Adrenal gland (tissue), 12 donors: ENCODE measurements around the gene SOX21. TPM values are rescaled to one million over a fixed set of nuclear protein-coding genes. Genes with fewer than 3 reads are reported as not detected.
"Not testable (repeated sequence)": the region's sequence is repeated elsewhere in the genome, so short reads cannot be mapped to it uniquely, and the experiment has no call there.

Source experiments
- DNase-seq, 7 donors: peaks; one replicate each; pipeline ENCODE4 v3.0.0-alpha.2; 2019 to 2020
- H3K27ac ChIP-seq, 5 donors: fragments of 200-600 bp; sonication (generic) in 4 of 5; 1 replicate in 3 of 5; 2 replicates in 2 of 5; pipeline versions ENCODE4 v1.5.1 to v1.8.0; 2016 to 2020; ENCODE audit warnings: mild to moderate bottlenecking in 1 of 5
- H3K27me3 ChIP-seq: fragments of 200-600 bp; 2 replicates; pipeline ENCODE4 v1.8.0; 2021
- H3K36me3 ChIP-seq, 2 donors: fragments of 200-600 bp; replicated peaks in 1 of 2; 1 replicate in 1 of 2; 2 replicates in 1 of 2; pipeline versions ENCODE4 v1.5.1 to v1.8.0; 2018 to 2022
- H3K4me1 ChIP-seq, 2 donors: fragments of 200-600 bp; replicated peaks in 1 of 2; 1 replicate in 1 of 2; 2 replicates in 1 of 2; pipeline versions ENCODE4 v1.5.1 to v1.8.0; 2018 to 2021
- H3K4me3 ChIP-seq, 4 donors: fragments of 200-600 bp; sonication (generic) in 3 of 4; one replicate each; pipeline ENCODE4 v1.5.1; 2016 to 2018
- H3K9me3 ChIP-seq, 3 donors: fragments of 200-600 bp; sonication (generic) in 1 of 3; replicated peaks in 1 of 3; 1 replicate in 2 of 3; 2 replicates in 1 of 3; pipeline versions ENCODE4 v1.5.1 to v1.8.0; 2016 to 2021
- POLR2A ChIP-seq, 2 donors: fragments of 450-650 bp; IDR thresholded peaks; one replicate each; pipeline ENCODE4 v1.6.1; 2017; ENCODE audit warnings: antibody characterized with exemption in 2 of 2, mild to moderate bottlenecking in 2 of 2, moderate library complexity in 1 of 2
- WGBS, 4 donors: extraction: QIAGEN DNeasy Blood & Tissue Kit in 2 of 4; methylation state at CpG; one replicate each; pipeline versions ENCODE4 v1.1.5 to v1.1.7; 2013 to 2017; 5-methylcytosine and 5-hydroxymethylcytosine counted together
- intact Hi-C, 2 donors: fragments of 100-400 bp; cut with DNase I; formaldehyde crosslinking; loops; one replicate each; pipeline versions ENCODE4 v1.14.1 to v1.15.0; 2022 to 2023
- polyA plus RNA-seq, 3 donors: library from polyadenylated mRNA; stranded (reverse); fragments of 200-250 nt in 2 of 3; fragments of 350-450 nt in 1 of 3; fragmentation: Illumina TruSeq in 1 of 3; extraction: RNeasy Lipid Tissue Mini Kit (QIAGEN cat#74804) in 1 of 3; gene quantifications; one replicate each; pipeline ENCODE4 v1.2.3, GENCODE V29; 2013 to 2014
- total RNA-seq, 9 donors: library from RNA; depleted of rRNA in 4 of 9; stranded (reverse); fragments of >200 nt in 4 of 9; fragments of 120-200 nt in 1 of 9; fragmentation: NEBNext Ultra II Directional in 1 of 9; extraction: Animal tissue kit (Norgen Biotek cat#: 25700) in 1 of 9; gene quantifications; one replicate each; pipeline versions ENCODE4 v1.1.0 to v1.2.4, GENCODE V29; 2013 to 2023
- TF ChIP-seq, protein P1 (sequence below), 6 experiments: fragments of 450-650 bp in 4 of 6; fragments of 200-600 bp in 2 of 6; sonication (generic) in 1 of 6; IDR thresholded peaks; 1 replicate in 5 of 6; 2 replicates in 1 of 6; pipeline versions ENCODE4 v1.5.1 to v1.8.0; 2016 to 2021; ENCODE audit warnings: antibody characterized with exemption in 6 of 6, mild to moderate bottlenecking in 2 of 6, moderate library complexity in 1 of 6
- donor health status: healthy with polysubstance abuse.
- donor health status: Bipolar disorder and iron deficiency.
- donor health status: DM: yes; HTN: yes; CAD: no.
- donor health status: DM: no; HTN: no; CAD: no.
- donor health status: DM: no; HTN: no; CAD: no.
- donor health status: DM: yes; HTN: yes; CAD: no.

Gene SOX21
- total and polyA plus RNA-seq, 12 donors, result not detected

GRCh38 chr13:94726425-94726824 is 14.1 kb upstream of the SOX21 start:
- no peak for DNase-seq
- TF ChIP-seq, protein P1, sequence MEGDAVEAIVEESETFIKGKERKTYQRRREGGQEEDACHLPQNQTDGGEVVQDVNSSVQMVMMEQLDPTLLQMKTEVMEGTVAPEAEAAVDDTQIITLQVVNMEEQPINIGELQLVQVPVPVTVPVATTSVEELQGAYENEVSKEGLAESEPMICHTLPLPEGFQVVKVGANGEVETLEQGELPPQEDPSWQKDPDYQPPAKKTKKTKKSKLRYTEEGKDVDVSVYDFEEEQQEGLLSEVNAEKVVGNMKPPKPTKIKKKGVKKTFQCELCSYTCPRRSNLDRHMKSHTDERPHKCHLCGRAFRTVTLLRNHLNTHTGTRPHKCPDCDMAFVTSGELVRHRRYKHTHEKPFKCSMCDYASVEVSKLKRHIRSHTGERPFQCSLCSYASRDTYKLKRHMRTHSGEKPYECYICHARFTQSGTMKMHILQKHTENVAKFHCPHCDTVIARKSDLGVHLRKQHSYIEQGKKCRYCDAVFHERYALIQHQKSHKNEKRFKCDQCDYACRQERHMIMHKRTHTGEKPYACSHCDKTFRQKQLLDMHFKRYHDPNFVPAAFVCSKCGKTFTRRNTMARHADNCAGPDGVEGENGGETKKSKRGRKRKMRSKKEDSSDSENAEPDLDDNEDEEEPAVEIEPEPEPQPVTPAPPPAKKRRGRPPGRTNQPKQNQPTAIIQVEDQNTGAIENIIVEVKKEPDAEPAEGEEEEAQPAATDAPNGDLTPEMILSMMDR (IDR thresholded peaks at IDR 0.05), result no peak
- no peak for TF ChIP-seq POLR2A (IDR thresholded peaks at IDR 0.05)
- Histone ChIP-seq H3K4me1 (no peaks in the 10 kb centered on the region), H3K27ac (no peak overlapping the region), H3K27me3 (peaks cover 8% of the 10 kb centered on the region), H3K4me3 (no peak overlapping the region), H3K36me3 (no peaks in the 10 kb centered on the region), H3K9me3 (no peaks in the 10 kb centered on the region)
- WGBS, 4 donors, result 68 to 82% (median 73%) methylated on average over 1 of the region's 1 CpG
- intact Hi-C loops, result no loop called here

GRCh38 chr13:94722609-94723345 is 10.4 kb upstream of the SOX21 start:
- no peak for DNase-seq
- Histone ChIP-seq H3K9me3 (no peaks in the 10 kb centered on the region), H3K4me3 (no peak overlapping the region), H3K27ac (no peak overlapping the region), H3K4me1 (no peaks in the 10 kb centered on the region), H3K36me3 (no peaks in the 10 kb centered on the region), H3K27me3 (peaks cover 14% of the 10 kb centered on the region)
- TF ChIP-seq, protein P1 (IDR thresholded peaks at IDR 0.05), result no peak
- TF ChIP-seq POLR2A (IDR thresholded peaks at IDR 0.05), result no peak
- WGBS, 4 donors, result 53 to 64% (median 57%) methylated on average over 9 of the region's 9 CpGs
- intact Hi-C loops, result no loop called here

DNA sequence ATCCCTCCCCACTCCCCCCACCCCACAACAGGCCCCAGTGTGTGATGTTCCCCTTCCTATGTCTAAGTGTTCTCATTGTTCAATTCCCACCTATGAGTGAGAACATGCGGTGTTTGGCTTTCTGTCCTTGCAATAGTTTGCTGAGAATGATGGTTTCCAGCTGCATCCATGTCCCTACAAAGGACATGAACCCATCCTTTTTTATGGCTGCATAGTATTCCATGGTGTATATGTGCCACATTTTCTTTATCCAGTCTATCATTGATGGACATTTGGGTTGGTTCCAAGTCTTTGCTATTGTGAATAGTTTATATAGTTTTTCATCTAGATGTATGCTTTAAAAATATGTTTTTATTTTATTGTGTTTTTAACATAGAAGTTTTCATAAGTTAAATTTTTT is 6.4 kb upstream of the SOX21 start:
- intact Hi-C loops, H3K4me1 ChIP-seq, H3K9me3 ChIP-seq, DNase-seq, H3K27ac ChIP-seq, H3K36me3 ChIP-seq, H3K4me3 ChIP-seq: not testable (repeated sequence)
- peaks cover 21% of the 10 kb centered on the region for H3K27me3 ChIP-seq
- 89 to 100% (median 98%) methylated on average over 1 of the region's 1 CpG for whole genome bisulfite sequencing, 4 donors

DNA sequence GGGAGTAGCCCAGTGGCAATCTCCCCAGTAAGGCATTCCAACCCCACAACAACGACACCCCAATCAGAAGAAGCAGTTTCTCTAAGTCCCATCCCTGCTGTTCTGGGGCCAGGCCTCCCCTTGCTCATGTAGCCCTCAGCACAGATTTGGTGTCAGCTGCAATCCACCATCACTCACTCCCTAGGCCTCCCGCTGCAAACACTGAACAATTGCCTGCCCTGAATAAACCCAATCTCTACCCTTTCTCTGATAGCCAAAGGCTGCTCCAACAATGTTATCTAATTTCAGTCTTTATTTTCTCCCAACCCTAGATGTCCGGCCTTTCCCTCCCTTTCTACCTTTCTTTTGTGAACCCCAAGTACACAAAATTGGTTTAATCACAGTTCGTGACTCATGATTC is 5.6 kb upstream of the SOX21 start:
- peaks cover 28% of the 10 kb centered on the region for H3K27me3 ChIP-seq
- DNase-seq, result no peak
- TF ChIP-seq, protein P1 (IDR thresholded peaks at IDR 0.05), result no peak
- no peak for TF ChIP-seq POLR2A (IDR thresholded peaks at IDR 0.05)
- 69 to 84% (median 77%) methylated on average over 4 of the region's 4 CpGs for WGBS, 4 donors
- no peak overlapping the region for H3K27ac ChIP-seq
- no peaks in the 10 kb centered on the region for H3K9me3 ChIP-seq
- intact Hi-C loops, result no loop called here
- H3K4me1 ChIP-seq, result peaks cover 0 to 3% of the 10 kb centered on the region in 2 donors
- no peak overlapping the region for H3K4me3 ChIP-seq
- H3K36me3 ChIP-seq, result no peaks in the 10 kb centered on the region

DNA sequence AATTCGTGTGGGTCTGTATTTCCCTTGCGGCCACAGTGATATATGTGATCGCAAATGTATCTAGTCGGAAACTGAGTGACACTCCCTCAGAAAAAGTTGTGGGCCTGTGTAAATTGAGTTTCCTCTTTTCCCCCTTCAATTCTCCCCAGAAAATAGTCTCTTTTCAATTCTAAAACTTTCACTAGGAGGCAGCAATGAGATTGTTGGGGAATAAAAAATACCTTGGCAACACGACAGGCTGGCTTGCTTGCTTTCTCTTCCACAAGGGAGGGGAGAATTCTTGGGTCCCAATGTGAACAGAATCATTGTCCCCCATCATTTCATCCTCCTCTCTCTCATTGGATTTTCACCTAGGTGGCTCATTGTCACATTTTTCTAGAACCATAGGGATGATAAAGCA is 3.7 kb upstream of the SOX21 start:
- DNase-seq, result no peak
- 50 to 52% (median 51%) methylated on average over 5 of the region's 5 CpGs for WGBS, 4 donors
- H3K4me3 ChIP-seq, result no peak overlapping the region
- no peak overlapping the region for H3K27ac ChIP-seq
- TF ChIP-seq, protein P1 (IDR thresholded peaks at IDR 0.05), result no peak
- TF ChIP-seq POLR2A (IDR thresholded peaks at IDR 0.05), result no peak
- intact Hi-C loops, result no loop called here
- H3K36me3 ChIP-seq, result no peaks in the 10 kb centered on the region
- H3K9me3 ChIP-seq, result no peaks in the 10 kb centered on the region
- peaks cover 36% of the 10 kb centered on the region for H3K27me3 ChIP-seq
- H3K4me1 ChIP-seq, result peaks cover 0 to 16% of the 10 kb centered on the region in 2 donors
